Activated T-cell treated with anti-CD3 and anti-CD28 coated beads, Interleukin-2, amount 50 U/mL, for 72 hours (primary cell): Measurements from ENCODE around the gene ING5. TPM values are rescaled to one million over a fixed set of nuclear protein-coding genes. Genes with fewer than 3 reads are reported as not detected.

Source experiments
- ATAC-seq, 2 donors: fragments of 150-1000 bp; cut with Tn5 transposase; replicated peaks in 1 of 2; 2 replicates each; pipeline ENCODE4 v1.10.0; 2021; ENCODE audit warnings: moderate library complexity in 2 of 2, mild to moderate bottlenecking in 1 of 2
- DNase-seq, 2 donors: peaks; one replicate each; pipeline ENCODE4 v3.0.0; 2021 to 2022; ENCODE audit warnings: mixed read lengths in 1 of 2
- H3K27ac Mint-ChIP-seq: one replicate; pipeline ENCODE4 v1.8.0; 2022; ENCODE audit warnings: mild to moderate bottlenecking, moderate library complexity, mixed read lengths
- H3K27me3 Mint-ChIP-seq: one replicate; pipeline ENCODE4 v1.8.0; 2022; ENCODE audit warnings: low read depth, mixed read lengths
- H3K36me3 Mint-ChIP-seq, 2 donors: one replicate each; pipeline ENCODE4 v1.8.0; 2022; ENCODE audit warnings: mixed read lengths in 2 of 2, mild to moderate bottlenecking in 1 of 2; ENCODE audit not compliant: insufficient read depth in 2 of 2
- H3K4me1 Mint-ChIP-seq: one replicate; pipeline ENCODE4 v1.8.0; 2022; ENCODE audit warnings: low read depth, mixed read lengths
- H3K4me3 Mint-ChIP-seq, 2 donors: one replicate each; pipeline ENCODE4 v1.8.0; 2022; ENCODE audit warnings: mild to moderate bottlenecking in 2 of 2, mixed read lengths in 2 of 2, moderate library complexity in 2 of 2
- H3K9me3 Mint-ChIP-seq, 2 donors: one replicate each; pipeline ENCODE4 v1.8.0; 2022; ENCODE audit warnings: mixed read lengths in 2 of 2
- total RNA-seq, 2 donors: library from RNA; stranded (reverse); gene quantifications; one replicate each; pipeline ENCODE4 v1.2.3, GENCODE V29; 2022

Gene ING5
- total RNA-seq, 2 donors from 2014 or later: 39.9 to 42.6 TPM

DNA sequence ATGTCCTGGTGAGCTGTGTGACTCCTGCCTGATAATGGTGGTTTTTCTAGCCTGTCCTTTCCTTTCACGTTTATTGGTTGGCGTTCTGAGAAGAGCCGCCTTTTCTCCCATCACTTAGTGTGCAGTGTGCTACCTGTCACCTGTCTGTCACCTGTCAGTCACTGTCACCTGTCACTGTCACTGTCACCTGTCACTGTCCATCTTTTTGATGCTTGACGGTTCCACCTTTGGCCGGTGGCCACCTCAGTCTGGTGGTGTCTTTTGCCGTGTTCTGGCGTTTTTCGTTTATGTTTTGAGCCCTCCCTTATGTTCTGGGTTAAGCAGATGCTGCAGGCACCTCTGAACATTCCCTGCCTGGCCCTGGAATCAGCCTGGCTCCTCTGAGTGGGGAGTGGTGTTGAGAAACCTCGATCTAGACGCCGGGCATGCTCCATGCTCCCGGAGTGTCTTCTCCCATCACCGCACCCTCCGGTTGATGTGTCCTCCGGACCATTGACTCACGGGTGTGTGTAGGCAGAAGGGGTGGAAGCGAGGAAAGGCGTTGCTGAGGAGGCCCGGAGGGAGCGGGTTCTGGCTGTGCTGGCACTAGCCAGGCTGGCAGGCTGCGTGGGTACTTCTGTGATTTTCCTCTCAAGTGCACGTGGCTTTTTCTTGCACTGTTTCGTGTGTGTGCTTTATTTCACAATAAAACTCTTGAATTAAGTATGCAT lies 36.0 kb upstream of the ING5 start:
- DNase-seq (no peak), ATAC-seq (no peak)
- H3K27me3 Mint-ChIP-seq: no peaks in the 10 kb centered on the region
- peaks cover 18% of the 10 kb centered on the region for H3K4me1 Mint-ChIP-seq
- no peak overlapping the region for H3K27ac Mint-ChIP-seq
- no peak overlapping the region for H3K4me3 Mint-ChIP-seq
- no peaks in the 10 kb centered on the region for H3K9me3 Mint-ChIP-seq
- peaks cover 0 to 8% of the 10 kb centered on the region in 2 donors for H3K36me3 Mint-ChIP-seq

- ATAC-seq (no peak), DNase-seq (no peak)
- Mint-ChIP-seq H3K4me3 (no peak overlapping the region), H3K27me3 (no peaks in the 10 kb centered on the region), H3K27ac (no peak overlapping the region), H3K36me3 (peaks cover 0 to 8% of the 10 kb centered on the region in 2 donors), H3K4me1 (peaks cover 18% of the 10 kb centered on the region), H3K9me3 (no peaks in the 10 kb centered on the region)
These were observed 35.0 kb upstream of the ING5 start for GRCh38 chr2:241666627-241667400.

GRCh38 chr2:241668354-241668753 lies 33.5 kb upstream of the ING5 start:
- DNase-seq (no peak), ATAC-seq (no peak)
- Mint-ChIP-seq H3K27ac (peak overlapping the region; percentile 32), H3K9me3 (no peaks in the 10 kb centered on the region), H3K4me1 (peaks cover 23% of the 10 kb centered on the region), H3K4me3 (no peak overlapping the region), H3K36me3 (peaks cover 0 to 6% of the 10 kb centered on the region in 2 donors), H3K27me3 (no peaks in the 10 kb centered on the region)

DNA sequence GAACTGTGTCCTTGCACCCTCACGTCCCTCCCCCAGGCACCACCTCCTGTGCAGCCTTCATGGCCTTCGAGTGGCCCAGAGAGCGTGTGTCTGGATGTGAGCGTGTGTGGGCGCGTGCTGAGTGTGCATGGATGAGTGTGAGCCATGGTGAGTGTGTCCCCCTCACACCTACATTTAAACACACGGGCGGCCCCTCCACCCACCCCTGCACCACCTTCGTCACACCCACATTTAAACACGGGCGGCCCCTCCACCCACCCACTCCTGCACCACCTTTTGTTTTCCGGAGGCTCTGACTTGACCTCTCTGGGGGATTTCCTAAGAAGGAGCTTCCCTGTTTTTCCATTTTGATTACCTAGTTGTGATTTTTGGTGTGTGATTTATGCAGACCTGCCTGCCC lies 33.0 kb upstream of the ING5 start:
- Mint-ChIP-seq H3K4me3 (no peak overlapping the region), H3K27ac (no peak overlapping the region)
- no peak for ATAC-seq

DNA sequence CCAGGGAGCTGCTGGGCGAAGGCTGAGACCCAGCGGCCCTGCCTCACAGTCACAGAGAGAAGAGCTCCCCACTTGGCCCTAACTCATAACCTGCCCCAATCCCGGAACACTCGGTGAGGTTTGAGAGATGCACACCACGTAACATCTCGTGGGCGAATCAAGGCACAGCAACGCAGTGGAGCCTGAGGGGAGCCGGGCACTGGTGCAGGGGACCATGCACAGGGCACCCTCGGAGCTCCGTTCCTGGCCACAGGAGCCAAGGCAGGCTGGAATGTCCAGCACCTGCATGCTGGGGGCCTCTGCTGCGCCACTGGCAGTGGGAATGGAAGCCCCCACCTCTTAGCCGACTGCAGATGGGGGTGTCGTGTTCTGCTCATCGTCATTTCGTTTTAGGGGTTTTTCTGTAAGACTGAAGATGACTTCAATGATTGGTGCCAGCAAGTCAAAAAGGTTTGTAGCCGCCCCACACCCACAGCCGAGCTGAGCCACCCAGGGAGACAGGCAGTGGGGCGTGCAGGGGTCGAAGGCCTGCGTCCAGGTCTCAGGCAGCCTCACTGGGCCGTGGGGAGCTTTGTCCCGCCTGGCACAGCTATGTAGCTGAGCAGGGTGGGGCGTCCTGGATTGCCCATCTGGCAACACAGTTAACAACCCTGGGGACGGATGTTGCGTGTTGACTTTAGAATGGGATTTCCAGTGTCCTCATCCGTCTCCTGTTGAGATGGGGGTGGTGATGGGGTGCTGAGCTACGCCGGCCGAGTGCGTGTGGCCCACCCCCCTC lies 31.3 kb upstream of the ING5 start:
- Mint-ChIP-seq H3K4me1 (peaks cover 9% of the 10 kb centered on the region), H3K27me3 (no peaks in the 10 kb centered on the region), H3K27ac (no peak overlapping the region), H3K4me3 (no peak overlapping the region), H3K9me3 (no peaks in the 10 kb centered on the region), H3K36me3 (peaks cover 0 to 5% of the 10 kb centered on the region in 2 donors)
- ATAC-seq (no peak), DNase-seq (no peak)

More for the DNA sequence above, 33.0 kb upstream of the ING5 start:
- peaks cover 23% of the 10 kb centered on the region for H3K4me1 Mint-ChIP-seq
- H3K9me3 Mint-ChIP-seq: no peaks in the 10 kb centered on the region
- no peak for DNase-seq
- H3K36me3 Mint-ChIP-seq: peaks cover 0 to 5% of the 10 kb centered on the region in 2 donors
- no peaks in the 10 kb centered on the region for H3K27me3 Mint-ChIP-seq

DNA sequence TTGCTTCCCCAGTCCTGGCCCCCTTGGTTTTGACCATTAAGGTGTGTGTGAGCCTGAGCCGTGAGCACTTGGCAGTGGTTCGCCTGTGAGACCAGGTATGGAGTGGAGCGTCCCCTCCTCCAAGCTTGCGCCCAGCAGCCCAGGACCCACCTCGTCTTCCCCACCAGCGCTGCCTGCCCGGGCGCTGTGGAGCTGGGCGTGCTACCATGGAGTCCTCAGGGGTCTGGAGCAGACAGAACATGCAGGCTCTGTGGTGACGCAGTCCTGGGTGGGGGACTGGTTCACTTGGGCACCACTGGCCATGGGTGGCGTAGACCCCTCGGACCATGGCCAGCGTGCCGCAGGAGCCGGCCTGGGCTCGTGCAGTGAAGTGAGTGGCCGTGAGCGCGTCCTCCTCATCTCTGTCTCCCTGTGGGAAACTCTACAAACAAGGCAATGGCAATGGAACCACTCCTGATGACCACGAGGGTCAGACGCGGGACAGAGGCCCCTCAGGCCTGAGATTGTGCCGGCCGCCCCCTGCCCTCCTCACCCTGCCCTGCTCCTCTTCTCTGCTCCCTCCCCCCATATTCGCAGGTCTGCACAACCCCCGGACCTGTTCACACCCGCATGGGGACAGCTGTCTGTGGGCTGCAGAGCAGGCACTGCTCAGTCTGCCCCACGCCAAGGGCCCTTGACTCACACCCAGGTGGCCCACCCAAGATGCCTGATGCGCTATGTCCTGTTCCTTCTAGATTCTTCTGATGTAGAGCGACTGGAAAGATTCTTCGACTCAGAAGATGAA lies 30.2 kb upstream of the ING5 start:
- ATAC-seq (peak in 1 of 2 donors; percentile 12), DNase-seq (no peak)
- Mint-ChIP-seq H3K27me3 (no peaks in the 10 kb centered on the region), H3K9me3 (no peaks in the 10 kb centered on the region), H3K36me3 (peaks cover 0 to 5% of the 10 kb centered on the region in 2 donors), H3K4me3 (no peak overlapping the region), H3K4me1 (peaks cover 5% of the 10 kb centered on the region), H3K27ac (no peak overlapping the region)

- no peaks in the 10 kb centered on the region for H3K27me3 Mint-ChIP-seq
- no peak for DNase-seq
- no peak overlapping the region for H3K4me3 Mint-ChIP-seq
- peaks cover 0 to 5% of the 10 kb centered on the region in 2 donors for H3K36me3 Mint-ChIP-seq
- ATAC-seq: peak in 1 of 2 donors; percentile 27
- H3K4me1 Mint-ChIP-seq: peaks cover 5% of the 10 kb centered on the region
- no peaks in the 10 kb centered on the region for H3K9me3 Mint-ChIP-seq
- no peak overlapping the region for H3K27ac Mint-ChIP-seq
These were observed 29.3 kb upstream of the ING5 start for GRCh38 chr2:241672243-241673188.

DNA sequence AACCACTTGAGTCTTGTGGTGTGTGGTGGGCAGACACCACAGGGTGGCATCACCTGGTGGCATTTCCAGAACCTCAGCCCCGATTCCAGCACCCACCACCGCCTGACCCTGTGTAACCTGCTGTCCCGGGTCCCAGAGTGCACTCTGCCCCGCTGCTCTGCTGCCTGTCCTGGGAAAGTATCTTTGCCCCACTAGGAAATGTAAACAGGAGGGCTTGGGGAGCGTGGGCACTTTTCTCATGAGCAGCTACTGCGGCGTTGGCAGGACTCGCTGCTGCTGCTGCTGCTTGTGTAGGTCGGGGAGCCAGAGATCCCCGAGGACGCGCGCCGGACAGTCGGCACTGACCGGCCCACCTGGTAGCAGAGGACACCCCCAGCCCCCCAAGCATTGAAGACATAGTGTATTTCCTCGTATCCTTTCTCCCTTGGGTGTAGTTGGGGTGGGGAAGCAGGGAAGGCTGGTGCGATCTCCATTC lies 28.6 kb upstream of the ING5 start:
- no peaks in the 10 kb centered on the region for H3K9me3 Mint-ChIP-seq
- peaks cover 0 to 5% of the 10 kb centered on the region in 2 donors for H3K36me3 Mint-ChIP-seq
- H3K27ac Mint-ChIP-seq: no peak overlapping the region
- ATAC-seq (peak in 1 of 2 donors; percentile 35), DNase-seq (peak; percentile 28 to 32)
- no peaks in the 10 kb centered on the region for H3K27me3 Mint-ChIP-seq
- no peak overlapping the region for H3K4me3 Mint-ChIP-seq
- peaks cover 5% of the 10 kb centered on the region for H3K4me1 Mint-ChIP-seq

DNA sequence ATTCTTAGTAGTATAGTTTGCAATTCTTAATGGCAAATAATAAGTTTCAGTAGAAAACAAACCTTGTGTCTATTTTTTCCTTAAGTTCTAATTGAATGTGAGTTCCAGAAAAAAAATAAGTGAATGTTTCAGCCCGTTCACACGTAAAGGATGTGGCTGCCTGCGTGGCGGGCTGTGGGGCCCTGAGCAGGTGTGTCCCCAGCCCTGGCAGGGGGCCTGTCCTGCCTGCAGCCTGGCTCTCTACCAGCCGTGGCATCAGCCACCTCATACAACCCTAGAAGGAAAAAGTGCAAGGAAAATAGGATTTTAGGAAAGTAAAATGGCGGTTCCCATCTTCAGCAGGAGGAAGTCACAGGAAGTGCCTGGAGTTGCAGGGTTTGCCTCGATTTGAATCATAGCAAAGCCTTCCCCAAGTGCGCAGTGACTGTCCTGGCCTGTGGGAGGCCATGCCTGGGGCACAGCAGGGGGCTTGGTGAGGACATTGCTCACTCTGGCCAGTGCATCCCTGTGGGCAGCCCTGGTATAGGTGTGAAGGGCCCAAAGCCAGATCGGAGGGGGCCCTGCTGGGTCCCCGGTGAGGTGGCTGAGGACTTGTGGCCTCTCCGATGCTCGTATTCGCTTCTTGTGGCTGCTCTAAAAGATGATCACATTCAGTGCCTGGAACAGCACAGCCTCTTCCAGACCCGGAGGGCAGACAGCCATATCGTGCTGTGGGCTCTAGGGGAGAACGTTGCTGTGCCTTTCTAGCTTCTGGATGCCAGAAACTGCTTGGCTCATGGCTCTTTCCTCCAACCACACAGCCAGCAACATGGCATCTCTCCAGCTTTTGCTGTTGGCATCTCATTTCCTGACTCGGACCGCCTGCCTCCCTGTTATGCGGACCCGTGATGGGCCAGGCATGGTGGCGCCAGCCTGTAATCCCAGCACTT lies 27.8 kb upstream of the ING5 start:
- Mint-ChIP-seq H3K27me3 (no peaks in the 10 kb centered on the region), H3K27ac (peak overlapping the region; percentile 33)

DNA sequence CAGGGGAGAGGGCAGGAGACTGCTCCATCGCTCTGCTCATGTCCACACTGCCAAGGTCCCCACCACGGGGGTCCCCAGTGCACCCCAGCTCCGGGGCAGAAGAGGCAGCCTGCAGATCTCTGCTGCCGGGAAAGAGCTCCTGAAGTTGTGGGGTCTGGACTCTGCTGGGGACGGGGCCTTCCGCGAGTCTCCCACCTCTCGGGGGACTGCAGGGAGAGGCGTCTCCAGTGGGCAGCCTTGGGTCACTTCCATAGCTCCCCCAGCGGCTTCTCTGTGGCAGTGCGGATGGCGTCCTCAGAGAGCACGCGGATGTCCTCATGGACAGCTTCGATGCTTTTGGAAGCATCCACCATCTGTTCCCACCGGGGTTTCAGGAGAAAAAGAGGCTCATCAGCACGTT lies 26.0 kb upstream of the ING5 start:
- no peak overlapping the region for H3K27ac Mint-ChIP-seq
- no peaks in the 10 kb centered on the region for H3K27me3 Mint-ChIP-seq
- no peaks in the 10 kb centered on the region for H3K9me3 Mint-ChIP-seq
- H3K36me3 Mint-ChIP-seq: peaks cover 4 to 15% of the 10 kb centered on the region in 2 donors
- H3K4me1 Mint-ChIP-seq: peaks cover 10% of the 10 kb centered on the region
- DNase-seq (no peak), ATAC-seq (no peak)
- H3K4me3 Mint-ChIP-seq: no peak overlapping the region

More for the DNA sequence above, 27.8 kb upstream of the ING5 start:
- Mint-ChIP-seq H3K4me1 (peaks cover 5% of the 10 kb centered on the region), H3K36me3 (peaks cover 1 to 3% of the 10 kb centered on the region in 2 donors), H3K9me3 (no peaks in the 10 kb centered on the region), H3K4me3 (no peak overlapping the region)
- ATAC-seq (peak in 1 of 2 donors; percentile 18), DNase-seq (no peak)

DNA sequence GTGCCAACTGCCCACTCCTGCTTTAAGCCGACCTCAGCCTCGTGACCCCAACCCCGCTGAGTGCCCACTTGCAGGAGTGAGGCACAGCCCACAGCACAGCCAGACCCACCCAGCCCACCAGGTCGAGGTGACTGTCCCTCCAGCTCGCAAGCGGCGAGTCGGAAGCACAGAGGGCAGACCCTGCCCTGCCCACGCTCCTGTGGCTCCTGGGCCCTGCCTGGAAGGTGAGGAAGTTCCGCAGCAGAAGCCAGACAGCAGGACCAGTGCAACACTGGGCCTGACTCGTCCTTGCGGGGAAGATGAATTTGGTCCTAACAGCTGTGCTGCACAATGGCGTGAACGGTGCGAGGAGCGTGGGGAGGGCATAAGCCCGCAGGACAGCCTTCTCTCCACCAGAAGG lies 25.2 kb upstream of the ING5 start:
- Mint-ChIP-seq H3K36me3 (peaks cover 4 to 17% of the 10 kb centered on the region in 2 donors), H3K27ac (no peak overlapping the region), H3K4me1 (peaks cover 18% of the 10 kb centered on the region), H3K27me3 (no peaks in the 10 kb centered on the region), H3K9me3 (no peaks in the 10 kb centered on the region), H3K4me3 (no peak overlapping the region)
- no peak for DNase-seq
- ATAC-seq: no peak
